ENCODE data around the gene CREG2.

GRCh38 chr2:101433465-101433864 is 46.2 kb upstream of the CREG2 start:
- no peak for TF ChIP-seq CTCF (IDR thresholded peaks at IDR 0.05; ENCODE audit: insufficient read depth, low read length)
- no peak for TF ChIP-seq GABPA (IDR thresholded peaks at IDR 0.05; ENCODE audit: low read depth)
- no peak for TF ChIP-seq REST (IDR thresholded peaks at IDR 0.05; ENCODE audit: insufficient replicate concordance, low read depth)
- no peak for TF ChIP-seq POLR2AphosphoS5 (IDR thresholded peaks at IDR 0.05; ENCODE audit: low read depth)
- TF ChIP-seq SPI1 (IDR thresholded peaks at IDR 0.05; ENCODE audit: borderline replicate concordance, low read depth), result no peak

Measured in HL-60 (cell line).